ENCODE measurements around the gene VEGFD.

VEGFD gene

GRCh38 chrX:15299941-15300851, 84.0 kb downstream of the VEGFD start:
- DNase-seq: no peak

- no peak for DNase-seq
Measured at GRCh38 chrX:15298780-15299179, 85.4 kb downstream of the VEGFD start.

GRCh38 chrX:15298201-15298600, 86.0 kb downstream of the VEGFD start:
- DNase-seq: no peak

Data from NCI-H526 treated with DMSO at 0.1 percent for 48 hours (cell line).